Measurements from ENCODE around the gene PIKFYVE. TPM values are rescaled to one million over a fixed set of nuclear protein-coding genes. Genes with fewer than 3 reads are reported as not detected.
"Not testable (repeated sequence)": the region's sequence is repeated elsewhere in the genome, so short reads cannot be mapped to it uniquely, and the experiment has no call there.

PIKFYVE gene
- total RNA-seq, 2 experiments from 2014 or later: 15.1 to 16.1 TPM

DNA sequence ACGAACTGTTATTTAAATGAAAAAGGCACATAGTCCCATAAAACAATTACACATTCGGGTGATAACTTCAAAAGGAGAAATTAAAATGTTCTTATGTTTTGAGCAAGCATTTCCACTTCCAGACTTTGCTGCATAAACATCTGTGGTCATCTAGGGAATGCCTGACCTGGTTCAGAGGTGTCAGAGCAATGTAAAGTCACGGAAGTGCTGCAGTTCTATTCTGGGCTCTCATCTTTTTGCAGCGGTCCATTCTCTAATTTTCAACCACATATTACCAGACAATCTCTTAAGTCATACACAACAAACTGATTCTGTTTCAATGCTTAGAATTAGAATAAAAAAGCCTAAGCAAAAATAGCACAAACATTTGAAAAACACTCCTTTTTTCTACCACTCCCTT, 118.6 kb downstream of the PIKFYVE start:
- POLR2A ChIA-PET: no interaction called here
- CTCF ChIA-PET: no interaction called here

DNA sequence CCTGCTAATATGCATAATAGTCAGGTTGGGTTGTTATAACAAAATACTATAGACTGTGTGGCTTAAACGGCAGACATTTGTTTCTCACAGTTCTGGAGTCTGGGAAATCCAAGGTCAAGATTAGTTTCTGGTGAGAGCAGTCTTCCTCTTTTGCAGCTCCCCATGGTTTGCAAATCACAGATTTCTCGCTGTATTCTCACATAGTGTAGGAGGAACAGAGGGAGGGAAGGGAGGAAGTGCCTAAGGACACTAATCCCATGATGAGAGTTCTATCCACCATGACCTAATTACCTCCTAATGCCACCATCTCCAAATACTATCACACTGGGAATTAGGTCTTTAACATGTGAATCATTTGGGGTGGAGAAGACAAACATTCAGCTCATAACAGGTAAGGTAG, 120.5 kb downstream of the PIKFYVE start:
- CTCF ChIA-PET: no interaction called here

DNA sequence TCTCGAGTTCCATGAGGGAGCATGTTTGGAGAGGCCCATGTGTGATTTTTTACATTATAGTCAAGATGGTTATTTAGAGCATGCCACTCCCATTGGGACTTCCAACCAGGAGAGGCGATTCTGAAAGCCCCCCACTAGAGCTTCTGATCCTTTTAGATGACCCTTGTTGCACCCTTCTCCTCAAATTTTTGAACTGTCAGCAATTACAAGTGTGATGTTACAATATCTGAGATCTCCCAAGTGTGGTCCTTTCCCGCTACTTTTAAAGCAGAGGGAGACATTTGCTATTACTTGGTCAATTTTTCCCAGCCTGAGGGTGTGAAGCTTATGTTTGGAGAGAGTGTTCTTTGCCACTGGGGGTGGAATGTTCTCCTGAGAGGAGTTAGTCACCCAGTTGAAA, 123.9 kb downstream of the PIKFYVE start:
- ChIA-PET CTCF (interaction anchor here (0.9 kb wide), 1 partner anchor 11 kb away, joined by 3 read pairs; no protein-coding TSS in a partner anchor), POLR2A (no interaction called here)

More for the DNA sequence above, 120.5 kb downstream of the PIKFYVE start:
- POLR2A ChIA-PET: no interaction called here

DNA sequence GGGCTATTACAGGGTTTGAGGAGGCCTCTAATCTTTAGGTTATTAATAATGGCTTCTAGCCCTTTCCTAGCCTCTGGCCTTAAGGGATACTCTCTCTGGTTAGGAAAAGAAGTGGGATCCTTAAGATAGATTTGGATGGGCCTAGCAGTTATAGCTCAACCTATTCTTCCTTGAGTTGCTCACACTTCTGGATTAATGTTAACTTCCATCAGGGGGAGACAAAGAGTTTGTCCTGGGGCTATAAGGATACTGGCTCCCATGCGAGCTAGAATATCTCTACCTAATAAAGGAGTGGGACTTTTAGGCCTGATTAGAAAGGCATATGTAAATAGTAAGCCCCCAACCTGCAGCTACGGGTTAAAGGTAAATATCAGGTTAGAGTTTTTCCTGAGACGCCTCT, 126.2 kb downstream of the PIKFYVE start:
- POLR2A ChIA-PET: no interaction called here
- CTCF ChIA-PET: no interaction called here

DNA sequence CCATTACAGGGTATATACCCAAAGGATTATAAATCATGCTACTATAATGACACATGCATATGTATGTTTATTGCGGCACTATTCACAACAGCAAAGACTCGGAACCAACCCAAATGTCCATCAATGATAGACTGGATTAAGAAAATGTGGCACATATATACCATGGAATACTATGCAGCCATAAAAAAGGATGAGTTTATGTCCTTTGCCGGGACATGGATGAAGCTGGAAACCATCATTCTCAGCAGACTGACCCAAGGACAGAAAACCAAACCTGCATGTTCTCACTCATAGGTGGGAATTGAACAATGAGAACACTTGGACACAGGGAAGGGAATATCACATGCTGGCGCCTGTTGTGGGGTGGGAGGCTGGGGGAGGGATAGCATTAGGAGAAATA, 130.7 kb downstream of the PIKFYVE start:
- CTCF ChIA-PET, POLR2A ChIA-PET: not testable (repeated sequence)

DNA sequence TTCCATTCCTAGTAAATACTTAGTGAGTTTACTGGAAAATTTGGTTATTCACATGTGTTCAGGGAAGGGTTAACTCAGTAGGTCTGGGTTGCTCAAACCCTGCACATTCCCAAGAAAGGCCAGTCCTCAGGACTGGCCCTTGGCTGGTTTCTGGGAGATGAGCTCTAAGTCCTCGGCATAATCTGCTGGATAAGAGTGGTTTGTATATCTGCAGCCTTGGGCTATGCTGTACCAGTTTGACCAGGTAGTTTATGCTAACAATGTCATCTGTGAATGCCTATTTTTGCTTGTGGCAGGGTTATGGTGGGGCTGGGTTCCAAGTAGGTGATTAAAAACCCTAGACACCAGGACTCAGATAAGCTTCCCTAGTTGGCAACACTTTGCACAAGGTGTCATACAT, 133.1 kb downstream of the PIKFYVE start:
- ChIA-PET POLR2A (no interaction called here), CTCF (no interaction called here)

GRCh38 chr2:208406474-208407451, 140.7 kb downstream of the PIKFYVE start, which contains the start of gene PTH2R:
Gene PTH2R, plus strand, starts transcription at chr2:208406792. Its CDS starts 252 bp downstream, at chr2:208407044.
- CTCF ChIA-PET: no interaction called here
- POLR2A ChIA-PET: no interaction called here

DNA sequence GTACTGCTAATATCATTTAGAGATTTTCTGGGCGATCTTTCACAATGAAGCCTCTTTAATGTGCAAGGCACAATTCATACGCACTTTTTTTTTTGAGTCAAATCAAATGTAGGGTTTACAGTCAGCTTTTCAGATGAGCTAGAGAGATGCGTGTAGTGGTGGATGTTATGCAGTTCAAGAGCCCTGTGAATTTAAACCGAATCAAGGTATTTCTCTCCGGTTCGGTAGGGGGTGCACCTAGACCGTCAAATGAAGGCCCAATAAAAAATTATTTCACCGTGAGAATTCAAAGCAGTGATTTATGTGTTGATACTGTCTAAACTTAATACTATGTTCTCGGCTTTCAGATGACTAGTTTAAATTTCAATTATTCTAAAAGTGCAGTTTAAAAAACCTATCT, 141.6 kb downstream of the PIKFYVE start:
- ChIA-PET CTCF (no interaction called here), POLR2A (no interaction called here)

Other genes with a start within 250 kb of the PIKFYVE start
- 1 to 10 TPM; 5.1 to 5.5 TPM for gene PLEKHM3, start 240.7 kb upstream of the PIKFYVE start, total RNA-seq
- not detected for gene CRYGD, start 141.7 kb upstream of the PIKFYVE start, total RNA-seq
- not detected for gene CRYGC, start 136.4 kb upstream of the PIKFYVE start, total RNA-seq
- not detected for gene CRYGB, start 120.1 kb upstream of the PIKFYVE start, total RNA-seq
- gene CRYGA, start 102.7 kb upstream of the PIKFYVE start, total RNA-seq: not detected
- gene C2orf80, start 76.2 kb upstream of the PIKFYVE start, total RNA-seq: not detected
- 10 to 100 TPM; 22.8 to 25.4 TPM for gene IDH1, start 11.2 kb upstream of the PIKFYVE start, total RNA-seq
- under 1 TPM in 1 of 2 experiments, not detected in 1; 0.08 TPM for gene PTH2R, start 140.5 kb downstream of the PIKFYVE start, total RNA-seq

Data from activated CD8-positive, alpha-beta memory T cell treated with anti-CD3 and anti-CD28 coated beads for 36 hours (primary cell).